Activated CD4-positive, CD25-positive, alpha-beta regulatory T cell treated with anti-CD3 and anti-CD28 coated beads, Interleukin-2, amount 50 U/mL, for 24 hours (primary cell): Measurements from ENCODE around the gene SAMD8.

Experiments
- ATAC-seq, 2 donors: fragments of 150-1000 bp; cut with Tn5 transposase; one replicate each; pipeline ENCODE4 v1.10.0; 2021; ENCODE audit warnings: mild to moderate bottlenecking in 1 of 2, moderate library complexity in 1 of 2

Gene SAMD8

GRCh38 chr10:75226656-75227055 lies 115.2 kb downstream of the SAMD8 start:
- no peak for ATAC-seq

GRCh38 chr10:75228278-75228677 lies 116.8 kb downstream of the SAMD8 start:
- ATAC-seq: no peak

GRCh38 chr10:75228834-75229233 lies 117.4 kb downstream of the SAMD8 start:
- ATAC-seq: no peak

GRCh38 chr10:75229971-75230370 lies 118.5 kb downstream of the SAMD8 start:
- no peak for ATAC-seq

- ATAC-seq: peak; percentile 66 to 70
These were observed 119.2 kb downstream of the SAMD8 start for GRCh38 chr10:75230600-75231038.
